T-helper 1 cell treated with Interleukin-12 subunit alpha and Interleukin-12 subunit beta and Interleukin-4 antibody, amounts not matched to agents 30 ng/mL and 1 ng/mL, for 36 hours (primary cell): ENCODE measurements around the gene ZBTB43. TPM values are rescaled to one million over a fixed set of nuclear protein-coding genes. Genes with fewer than 3 reads are reported as not detected.

Experiments used
- intact Hi-C: fragments of 100-400 bp; cut with micrococcal nuclease; formaldehyde crosslinking; loops from one replicate; pipeline ENCODE4 v1.15.1; 2024
- total RNA-seq: library from RNA; stranded (reverse); gene quantifications from 2 replicates; pipeline ENCODE4 v1.2.3, GENCODE V29; 2022

The ZBTB43 gene
- total RNA-seq, 1 donor from 2014 or later, result 23.6 TPM

DNA sequence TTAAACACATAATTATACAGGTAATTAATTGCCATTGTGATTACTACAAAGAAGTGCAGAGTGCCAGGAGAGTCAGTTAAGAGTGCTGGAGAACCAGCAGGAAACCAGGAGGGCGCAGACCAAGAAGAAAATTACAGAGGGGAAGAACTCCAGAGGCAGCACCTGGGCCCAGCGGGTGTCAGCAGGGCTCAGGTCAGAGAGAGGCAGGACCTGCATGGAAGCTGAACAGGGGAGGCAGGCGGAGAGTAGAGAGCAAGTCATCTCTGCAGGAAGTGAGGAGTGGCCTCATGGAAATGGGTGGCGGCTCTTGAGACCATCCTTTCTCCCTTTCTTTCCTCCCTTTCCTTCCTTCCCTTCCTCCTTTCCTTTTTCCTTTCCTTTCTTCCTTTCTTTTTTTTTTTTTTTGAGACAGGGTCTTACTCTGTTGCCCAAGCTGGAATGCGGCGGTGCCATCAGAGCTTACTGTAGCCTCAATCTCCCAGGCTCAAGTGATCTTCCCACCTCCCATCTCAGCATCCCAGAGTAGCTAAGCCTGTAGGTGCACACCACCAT, 51.6 kb downstream of the ZBTB43 start:
- intact Hi-C loops, result no loop called here

DNA sequence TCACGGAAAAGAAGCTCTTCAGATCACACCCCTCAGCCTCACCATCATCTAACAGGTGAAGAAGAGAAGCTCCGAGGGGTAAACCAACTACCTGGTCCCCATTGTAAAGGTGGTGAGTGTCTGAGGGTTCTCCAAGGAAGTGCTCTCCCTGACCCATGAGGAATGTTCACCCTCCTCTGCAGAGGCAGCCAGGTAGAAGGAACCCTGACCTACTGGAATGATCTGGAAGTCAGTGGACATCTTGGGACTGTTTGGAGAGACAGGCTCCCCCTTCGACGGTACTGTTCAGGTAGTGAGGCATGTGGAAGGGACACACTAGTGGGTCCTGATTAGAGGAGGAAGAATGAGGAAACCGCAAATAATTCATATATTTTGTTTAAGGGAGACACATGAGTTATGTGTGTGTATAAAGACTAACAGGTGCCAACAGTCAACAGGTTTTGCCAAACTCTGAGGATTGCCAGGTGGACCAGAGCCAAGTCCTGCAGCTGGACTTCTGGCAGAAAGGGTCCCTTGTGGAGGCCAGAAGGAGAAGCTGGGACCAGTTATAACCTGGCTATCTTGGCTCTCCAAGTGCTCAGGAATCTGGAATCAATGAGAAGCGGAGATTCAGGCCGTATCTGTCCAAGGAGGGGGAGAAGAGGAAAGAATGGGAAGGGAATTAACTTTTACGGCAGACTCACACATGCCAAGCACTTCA, 52.6 kb downstream of the ZBTB43 start:
- intact Hi-C loops, result no loop called here

DNA sequence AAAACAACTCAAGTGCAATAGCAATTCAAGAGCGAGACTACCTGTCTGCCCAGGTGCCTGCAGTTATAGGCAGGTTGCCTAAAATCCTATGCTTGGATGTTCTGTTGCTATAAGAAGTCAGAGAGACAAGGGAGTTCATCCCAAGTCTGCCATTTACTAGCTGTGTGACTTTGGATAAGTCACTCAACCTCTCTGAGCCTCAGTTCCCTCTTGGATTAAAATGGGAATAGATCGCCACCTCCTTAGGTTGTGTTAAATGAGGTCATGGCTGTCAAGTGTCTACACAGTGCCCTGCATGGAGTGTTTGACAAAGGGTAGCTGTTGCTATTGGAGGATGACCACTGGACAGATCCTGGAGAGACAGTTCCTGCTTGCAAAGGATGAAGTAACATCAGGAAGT, 54.3 kb downstream of the ZBTB43 start:
- intact Hi-C loops, result no loop called here

DNA sequence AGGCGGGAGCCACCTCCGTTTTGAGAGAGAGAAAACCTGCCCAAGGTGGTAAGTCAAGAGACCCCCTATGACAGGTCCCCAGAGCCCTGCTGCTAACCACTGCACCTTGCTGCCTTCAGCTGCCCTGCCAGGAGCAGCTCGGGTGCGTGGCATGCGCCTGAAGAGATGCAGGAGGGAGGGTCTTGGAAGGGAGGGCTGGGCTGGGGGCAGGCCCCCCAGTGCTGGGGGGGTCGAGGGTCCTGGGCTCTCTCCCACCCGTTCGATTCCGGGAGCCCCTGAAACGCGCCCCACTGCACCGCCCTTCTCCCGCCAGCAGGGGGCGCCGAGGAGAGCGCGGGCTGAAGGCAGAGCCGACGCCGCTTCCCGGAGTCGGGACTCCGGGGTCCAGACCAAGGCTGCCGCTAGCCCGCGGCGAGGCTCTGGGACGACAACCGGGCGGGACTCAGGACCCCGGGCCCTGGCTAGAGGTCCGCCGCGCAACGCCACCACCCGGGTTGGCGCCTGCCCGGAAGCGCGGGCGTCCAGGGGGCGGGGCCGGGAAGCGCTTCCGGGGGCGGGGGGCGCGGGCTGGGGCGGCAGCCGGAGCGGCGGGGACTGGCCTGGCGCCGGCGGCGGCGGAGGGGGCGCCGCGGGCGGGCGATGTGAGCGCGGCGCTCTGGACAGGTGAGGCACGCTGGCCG, 55.4 kb downstream of the ZBTB43 start, which contains the start of gene ZBTB34:
ZBTB34 (plus strand) TSS at position 563 of the 680 bp plus-strand sequence. CDS start 18,761 bp downstream, outside the sequence.
- intact Hi-C loops, result loop anchor here (1.0 to 5.0 kb wide), 4 partner anchors 55 to 339 kb away; partner anchors contain the start of gene ZBTB43

DNA sequence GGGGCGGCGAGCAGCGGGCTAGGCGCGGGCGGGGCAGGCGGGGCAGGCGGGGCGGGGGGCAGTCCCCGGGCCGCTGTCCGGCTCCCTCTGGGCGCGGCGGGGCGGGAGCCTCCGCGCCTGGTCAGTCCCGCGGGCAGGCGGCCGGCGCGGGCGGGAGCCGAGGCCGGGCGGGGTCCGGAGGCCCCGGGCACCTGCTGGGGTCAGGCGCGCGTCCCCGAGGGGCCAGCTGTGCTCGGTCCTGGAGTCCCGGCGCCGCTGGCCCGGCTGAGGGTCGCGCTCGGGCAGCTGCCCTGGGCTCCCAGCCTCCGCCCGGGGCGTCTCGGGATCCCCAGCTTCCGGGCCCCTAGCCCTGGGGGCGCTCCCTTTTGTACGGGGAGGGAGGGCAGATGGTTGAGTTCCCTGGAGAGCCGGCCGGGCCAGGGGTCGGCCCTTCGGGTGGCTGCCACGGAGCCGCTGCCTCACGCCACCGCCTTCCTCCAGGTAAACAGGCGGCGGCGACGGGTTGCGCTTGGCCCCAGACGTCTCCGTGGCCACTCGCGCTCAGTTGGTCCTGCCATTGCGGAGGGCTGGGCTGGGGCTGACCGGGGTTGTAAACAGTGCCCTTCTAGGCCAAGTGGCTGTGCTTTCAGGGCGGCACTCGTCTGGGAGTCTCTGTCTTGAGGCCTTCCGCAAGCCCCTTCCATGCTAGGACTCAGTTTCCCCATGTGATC, 56.1 kb downstream of the ZBTB43 start:
- intact Hi-C loops, result loop anchor here (1.0 to 5.0 kb wide), 6 partner anchors 53 to 384 kb away; partner anchors contain the start of genes RALGPS1 and ZBTB43

DNA sequence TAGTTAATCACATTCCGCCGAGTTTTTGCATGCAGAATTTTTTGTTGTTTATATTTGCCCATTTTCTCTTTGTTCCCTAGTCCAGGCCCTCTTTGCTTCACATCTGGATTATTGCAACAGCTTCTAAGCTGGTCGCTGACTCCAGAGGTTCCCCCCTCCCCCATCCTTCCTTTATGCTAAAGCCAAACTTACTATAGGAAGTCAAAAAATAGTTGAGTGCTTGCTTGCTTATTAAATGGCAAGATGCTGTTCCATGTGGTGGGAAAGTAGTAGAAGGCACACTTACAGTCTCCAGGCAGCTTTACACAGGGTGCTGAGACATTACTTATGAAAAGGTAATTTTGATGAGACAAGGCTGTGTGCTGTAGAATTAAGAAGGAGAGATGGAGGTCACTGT, 56.9 kb downstream of the ZBTB43 start:
- intact Hi-C loops, result loop anchor here (1.0 to 5.0 kb wide), 6 partner anchors 53 to 589 kb away; partner anchors contain the start of genes LRSAM1, RALGPS1 and RPL12

DNA sequence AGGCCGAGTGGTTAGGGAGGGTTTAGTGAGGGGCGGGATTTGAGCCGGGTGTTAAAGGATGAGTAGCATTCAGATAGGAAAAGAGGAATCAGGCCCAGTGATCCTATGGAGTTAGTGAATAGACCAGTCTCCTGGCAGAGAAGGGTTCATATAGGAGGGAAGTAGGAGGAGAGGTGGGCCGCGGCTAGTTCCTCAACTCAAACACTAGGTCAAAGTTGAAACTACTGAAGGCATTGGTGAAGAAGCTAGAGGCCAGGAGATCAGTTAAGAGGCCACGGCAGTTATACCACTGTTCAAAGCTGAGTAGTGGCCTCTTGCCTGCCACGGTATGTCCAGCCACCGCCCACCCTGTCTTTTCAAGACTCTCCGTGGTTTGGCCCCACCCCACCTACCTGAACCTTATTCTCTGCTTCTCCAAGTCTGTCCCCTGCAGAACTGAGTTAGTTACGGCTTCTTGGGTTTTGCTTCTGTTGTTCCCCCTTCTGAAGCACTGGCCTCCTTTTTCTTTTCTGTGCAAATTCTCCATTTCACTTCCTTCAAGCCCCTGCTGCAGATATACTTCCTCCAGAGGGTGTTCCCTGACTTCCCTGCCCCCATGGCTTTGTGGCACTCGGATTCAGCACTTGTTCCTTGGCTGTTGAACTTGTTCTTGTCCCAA, 57.4 kb downstream of the ZBTB43 start:
- intact Hi-C loops, result loop anchor here (2.0 to 5.0 kb wide), 3 partner anchors 145 to 589 kb away; partner anchors contain the start of genes LRSAM1 and RPL12

DNA sequence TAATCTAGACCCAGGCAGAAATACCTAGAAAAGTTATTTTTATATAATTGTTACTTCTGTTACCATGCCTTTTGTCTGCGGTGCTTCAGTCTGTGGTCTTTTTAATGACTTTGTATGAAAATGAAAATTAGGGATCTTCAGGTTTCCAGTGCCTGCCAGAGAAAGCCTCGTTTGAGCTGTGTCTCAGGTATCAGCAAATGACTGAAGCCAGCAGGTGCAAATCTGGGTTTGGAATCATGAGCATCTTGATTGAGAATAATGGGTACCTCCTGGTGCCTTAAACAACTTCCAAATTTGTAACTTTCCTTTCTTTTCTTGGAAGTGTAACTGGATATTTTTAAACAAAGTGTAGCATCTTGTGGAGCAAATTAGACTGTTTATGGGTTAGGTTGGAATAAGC, 59.9 kb downstream of the ZBTB43 start:
- intact Hi-C loops, result loop anchor here (5.0 kb wide), 2 partner anchors 143 to 157 kb away; no protein-coding TSS in a partner anchor

DNA sequence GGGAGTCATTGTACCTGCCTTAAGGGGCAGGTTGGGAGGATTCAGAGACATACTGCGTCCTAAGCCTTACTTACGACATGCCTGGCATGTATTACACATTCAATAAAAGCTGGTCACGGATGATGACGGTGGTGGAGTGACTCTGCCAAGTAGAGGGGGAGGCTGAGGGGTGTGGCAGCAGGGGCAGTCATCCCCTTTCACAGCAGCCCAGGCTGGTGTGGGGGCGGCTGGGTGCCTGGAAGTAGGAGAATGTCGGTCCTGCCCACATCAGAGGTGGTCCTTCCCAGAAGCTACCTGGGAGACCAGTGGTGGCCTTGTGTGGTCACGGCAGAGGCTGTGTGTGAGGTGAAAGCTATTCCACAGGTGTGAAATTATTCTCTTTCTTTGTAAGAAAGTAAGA, 64.5 kb downstream of the ZBTB43 start:
- intact Hi-C loops, result no loop called here

DNA sequence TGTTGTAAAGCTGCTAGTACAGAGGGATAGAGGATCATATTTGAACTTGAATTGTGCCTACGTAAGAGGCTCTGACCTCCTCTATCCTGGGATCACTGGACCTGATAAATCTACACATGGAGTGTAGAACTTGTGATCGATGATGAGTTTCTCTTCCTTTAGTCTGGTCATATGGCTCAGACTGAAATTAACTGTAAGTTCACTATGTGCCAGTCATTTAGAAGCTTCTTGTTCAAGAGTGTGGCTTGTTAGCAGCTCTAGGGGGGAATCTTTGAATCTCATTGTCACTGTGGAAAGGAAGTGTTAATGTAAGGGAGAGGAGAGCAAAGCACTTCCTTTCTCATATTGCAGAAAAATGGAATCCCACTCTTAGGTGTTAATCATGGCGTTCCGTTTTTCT, 67.7 kb downstream of the ZBTB43 start:
- intact Hi-C loops, result no loop called here

DNA sequence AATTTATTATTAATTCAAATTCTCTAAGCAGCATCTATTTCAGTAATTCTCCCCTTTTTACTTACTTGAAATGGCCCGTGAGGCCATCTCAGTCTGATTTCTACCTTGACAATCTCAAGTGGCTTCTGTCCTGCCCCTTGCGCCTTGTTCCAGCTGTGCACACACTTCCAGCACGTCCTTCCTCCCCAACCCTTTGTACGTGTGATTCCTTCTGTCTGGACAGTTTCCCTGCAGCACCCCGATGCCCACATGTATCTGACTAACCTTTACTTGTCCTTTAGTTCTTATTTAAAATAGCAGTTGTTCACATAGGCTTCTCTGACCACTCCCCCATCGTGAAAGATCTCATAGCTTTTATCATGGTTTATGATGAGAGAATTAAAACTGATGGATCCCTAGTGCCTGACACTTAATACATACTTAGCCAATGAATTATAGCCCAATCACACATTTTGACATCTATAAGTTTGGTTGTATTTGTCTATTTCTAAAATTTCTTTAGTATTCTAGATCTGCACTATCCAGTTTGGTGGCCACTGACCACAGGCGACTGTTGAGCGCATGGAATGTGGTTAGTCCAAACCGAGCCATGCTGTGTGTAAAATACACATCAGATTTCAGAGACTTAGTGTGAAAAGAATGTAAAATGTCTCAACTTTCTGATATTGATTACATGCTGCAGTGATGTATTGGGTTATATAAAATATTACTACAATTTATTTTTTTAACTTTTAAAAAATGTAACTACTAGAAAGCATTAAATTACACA, 69.9 kb downstream of the ZBTB43 start:
- intact Hi-C loops, result no loop called here

DNA sequence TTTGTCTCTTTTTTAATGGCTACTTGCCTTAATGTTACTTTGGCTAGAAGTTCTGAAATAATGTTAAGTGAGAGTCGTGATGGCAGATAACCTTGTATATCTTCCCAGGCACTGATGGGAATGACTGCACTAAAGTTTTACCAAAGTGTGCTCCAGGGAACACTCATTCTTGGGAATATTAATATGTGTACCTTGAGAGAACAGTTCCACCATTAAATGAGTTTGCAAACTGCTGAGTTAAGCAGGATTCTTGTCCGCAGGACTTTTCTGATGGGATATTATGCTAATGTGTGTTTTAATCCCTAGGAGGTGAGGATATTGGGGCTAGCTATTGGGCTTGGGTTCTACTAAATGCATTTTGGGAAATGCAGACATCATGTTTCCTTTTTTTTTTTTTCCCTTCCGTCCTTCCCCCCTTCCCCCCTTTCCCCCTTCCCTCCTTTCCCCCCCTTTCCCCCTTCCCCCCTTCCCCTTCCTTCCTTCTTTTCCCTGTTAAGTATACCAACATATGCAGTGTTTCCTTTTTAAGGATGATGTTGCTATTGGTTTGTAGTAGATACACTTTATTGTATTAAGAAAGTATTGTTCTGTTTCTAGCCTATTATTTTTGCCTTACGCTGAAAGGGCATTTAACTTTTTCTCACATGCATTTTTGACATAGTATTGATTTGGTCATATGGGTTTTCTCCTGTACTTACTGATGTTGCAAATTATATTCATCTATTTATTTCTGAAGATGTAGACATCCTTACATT, 71.1 kb downstream of the ZBTB43 start:
- intact Hi-C loops, result no loop called here

DNA sequence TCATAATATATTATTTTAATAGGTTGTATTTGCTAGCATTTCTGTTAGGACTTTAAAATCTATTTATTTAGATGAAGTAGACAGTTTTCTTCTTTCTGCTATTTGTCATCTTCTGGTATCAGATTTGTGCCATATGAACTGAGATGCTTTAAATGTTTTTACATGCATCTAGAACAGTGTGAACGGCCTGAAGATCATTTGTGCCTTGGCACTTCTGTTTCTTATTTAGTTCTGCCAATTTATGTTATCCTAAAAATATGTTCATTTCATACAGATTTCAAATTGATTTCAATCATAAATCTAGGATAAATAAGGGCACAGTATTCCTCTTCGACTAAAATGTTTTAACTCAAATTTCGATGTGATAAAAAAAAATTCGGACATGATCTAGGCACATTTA, 71.7 kb downstream of the ZBTB43 start:
- intact Hi-C loops, result no loop called here

DNA sequence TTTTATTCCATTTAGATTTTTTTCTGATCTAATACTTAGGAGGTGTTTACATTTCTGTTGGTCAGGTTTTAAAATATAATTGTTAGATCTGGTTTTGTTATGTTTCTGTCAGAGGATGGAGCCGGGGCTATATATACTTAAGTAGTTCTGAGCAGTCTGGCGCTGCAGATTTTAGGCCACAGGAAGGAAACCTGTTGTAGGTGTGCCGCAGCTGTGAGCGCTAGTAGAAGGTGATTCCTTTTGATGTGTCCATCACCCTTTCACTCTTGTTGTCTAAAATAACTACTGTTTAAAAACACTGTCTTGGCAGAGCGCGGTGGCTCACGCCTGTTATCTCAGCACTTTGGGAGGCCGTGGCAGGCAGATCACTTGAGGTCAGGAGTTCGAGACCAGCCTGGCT, 72.6 kb downstream of the ZBTB43 start:
- intact Hi-C loops, result no loop called here

DNA sequence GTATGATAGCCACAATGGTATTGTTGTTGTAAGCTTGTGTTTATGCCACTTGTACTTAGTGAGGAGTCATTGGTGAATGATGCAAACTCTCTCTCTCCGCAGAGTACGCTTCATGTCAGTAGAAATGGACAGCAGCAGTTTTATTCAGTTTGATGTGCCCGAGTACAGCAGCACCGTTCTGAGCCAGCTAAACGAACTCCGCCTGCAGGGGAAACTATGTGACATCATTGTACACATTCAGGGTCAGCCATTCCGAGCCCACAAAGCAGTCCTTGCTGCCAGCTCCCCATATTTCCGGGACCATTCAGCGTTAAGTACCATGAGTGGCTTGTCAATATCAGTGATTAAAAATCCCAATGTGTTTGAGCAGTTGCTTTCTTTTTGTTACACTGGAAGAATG, 74.4 kb downstream of the ZBTB43 start:
- intact Hi-C loops, result no loop called here

DNA sequence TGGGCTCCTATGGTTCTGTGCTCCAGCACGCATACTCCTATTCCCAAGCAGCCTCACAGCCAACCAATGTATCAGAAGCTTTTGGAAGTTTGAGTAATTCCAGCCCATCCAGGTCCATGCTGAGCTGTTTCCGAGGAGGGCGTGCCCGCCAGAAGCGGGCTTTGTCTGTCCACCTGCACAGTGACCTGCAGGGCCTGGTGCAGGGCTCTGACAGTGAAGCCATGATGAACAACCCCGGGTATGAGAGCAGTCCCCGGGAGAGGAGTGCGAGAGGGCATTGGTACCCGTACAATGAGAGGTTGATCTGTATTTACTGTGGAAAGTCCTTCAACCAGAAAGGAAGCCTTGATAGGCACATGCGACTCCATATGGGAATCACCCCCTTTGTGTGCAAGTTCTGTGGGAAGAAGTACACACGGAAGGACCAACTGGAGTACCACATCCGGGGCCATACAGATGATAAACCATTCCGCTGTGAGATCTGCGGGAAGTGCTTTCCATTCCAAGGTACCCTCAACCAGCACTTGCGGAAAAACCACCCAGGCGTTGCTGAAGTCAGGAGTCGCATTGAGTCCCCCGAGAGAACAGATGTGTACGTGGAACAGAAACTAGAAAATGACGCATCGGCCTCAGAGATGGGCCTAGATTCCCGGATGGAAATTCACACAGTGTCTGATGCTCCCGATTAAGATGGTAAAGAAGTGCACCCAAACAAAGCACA, 75.5 kb downstream of the ZBTB43 start:
- intact Hi-C loops, result no loop called here

DNA sequence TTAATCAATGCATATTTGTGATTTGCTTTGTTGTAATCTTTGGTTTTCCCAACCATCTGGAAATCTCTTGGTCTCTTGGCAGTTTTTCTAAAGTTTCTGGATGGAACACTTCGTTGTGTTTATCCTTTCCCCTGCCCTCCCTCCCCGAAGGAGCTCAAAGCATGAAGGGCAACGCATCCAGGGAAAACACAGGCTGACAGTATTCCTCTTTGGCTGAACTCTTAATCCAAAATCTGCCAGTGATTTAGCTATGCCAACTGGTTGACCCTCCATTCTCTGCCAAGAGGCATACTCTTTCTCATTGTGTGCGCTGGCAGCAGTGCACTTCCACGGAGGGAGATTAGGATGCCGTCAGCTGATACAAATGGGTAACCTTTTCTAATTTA, 76.1 kb downstream of the ZBTB43 start:
- intact Hi-C loops, result no loop called here

DNA sequence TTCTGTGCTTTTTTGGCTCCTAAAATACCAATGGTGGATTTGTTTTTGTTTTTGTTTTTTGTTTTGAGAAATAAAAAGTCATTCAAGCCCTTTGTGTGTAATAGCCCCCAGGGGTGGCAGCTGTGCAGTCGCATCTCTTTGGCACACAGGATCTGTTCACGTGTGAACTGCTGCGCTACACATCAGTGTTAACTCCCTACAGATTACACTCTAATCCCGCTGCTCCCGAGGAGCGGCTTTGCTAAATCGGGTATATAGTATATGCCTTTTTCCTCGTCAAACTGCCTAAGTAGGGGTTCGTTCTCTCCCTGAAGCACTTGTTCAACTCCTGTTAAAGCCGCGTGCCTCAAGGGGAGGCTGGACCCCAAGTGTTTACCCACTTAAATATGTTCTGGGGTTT, 77.9 kb downstream of the ZBTB43 start:
- intact Hi-C loops, result no loop called here

DNA sequence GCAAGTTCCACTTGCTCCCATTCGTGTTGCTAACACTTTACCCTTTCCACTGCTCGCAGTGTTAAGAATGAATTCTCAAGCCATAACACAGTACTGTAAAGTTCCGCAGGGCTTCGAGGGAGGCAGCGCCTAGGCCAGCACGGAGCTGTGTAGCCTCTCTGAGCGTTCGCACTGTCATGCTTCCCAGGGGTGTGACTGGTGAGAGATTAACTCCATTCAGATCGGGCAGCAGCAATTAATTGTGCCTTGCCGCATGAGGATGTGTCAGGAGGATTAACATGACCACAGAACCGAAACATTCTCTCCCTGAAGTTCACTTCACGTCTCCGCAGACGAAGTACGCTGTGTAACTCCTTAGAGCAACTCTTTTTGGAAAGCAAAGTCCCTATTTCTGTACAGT, 78.8 kb downstream of the ZBTB43 start:
- intact Hi-C loops, result no loop called here
